MCF 10A (cell line): ENCODE results near the gene MEIS3. TPM values are rescaled to one million over a fixed set of nuclear protein-coding genes. Genes with fewer than 3 reads are reported as not detected.

Experiments
- BruUV-seq: library from RNA; stranded (reverse); fragments of 400-500 nt; replicated peaks from 2 replicates; lab custom pipeline; 2021; lab: Mats Ljungman, UMichigan
- CTCF ChIA-PET: fragments of 300-600 bp; sonication (Branson Sonifier 250); formaldehyde crosslinking; extraction: SDS; loops from one replicate; lab custom pipeline; 2021; ENCODE audit warnings: antibody characterized with exemption, inconsistent platforms; lab: Yijun Ruan, JAX
- POLR2A ChIA-PET: fragments of 300-600, 350-650 bp; sonication (Branson Sonifier 250); formaldehyde crosslinking; extraction: SDS; loops from one replicate; lab custom pipeline; 2020; ENCODE audit warnings: antibody characterized with exemption, inconsistent platforms; lab: Yijun Ruan, JAX
- DNase-seq: peaks from one replicate; pipeline ENCODE4 v3.0.0-alpha.2; 2018; ENCODE audit not compliant: unreplicated experiment
- H3K27ac Mint-ChIP-seq: one replicate; pipeline ENCODE4 v1.8.0; 2022; ENCODE audit warnings: mild to moderate bottlenecking, low read depth, mixed read lengths; ENCODE audit not compliant: unreplicated experiment
- H3K27me3 Mint-ChIP-seq: one replicate; pipeline ENCODE4 v1.8.0; 2022; ENCODE audit warnings: mixed read lengths; ENCODE audit not compliant: insufficient read depth, unreplicated experiment
- H3K36me3 Mint-ChIP-seq: one replicate; pipeline ENCODE4 v1.8.0; 2022; ENCODE audit warnings: mild to moderate bottlenecking, moderate library complexity, mixed read lengths; ENCODE audit not compliant: insufficient read depth, unreplicated experiment
- H3K4me1 Mint-ChIP-seq: one replicate; pipeline ENCODE4 v1.8.0; 2022; ENCODE audit warnings: mixed read lengths; ENCODE audit not compliant: insufficient read depth, unreplicated experiment
- H3K4me3 Mint-ChIP-seq: one replicate; pipeline ENCODE4 v1.8.0; 2022; ENCODE audit warnings: mild to moderate bottlenecking, moderate library complexity, mixed read lengths; ENCODE audit not compliant: unreplicated experiment
- H3K9me3 Mint-ChIP-seq: one replicate; pipeline ENCODE4 v1.8.0; 2022; ENCODE audit warnings: mixed read lengths; ENCODE audit not compliant: unreplicated experiment
- intact Hi-C: fragments of 100-400 bp; cut with micrococcal nuclease; formaldehyde crosslinking; loops from 2 replicates; pipeline ENCODE4 v1.14.1; 2022
- total RNA-seq: library from RNA; stranded (reverse); gene quantifications from 2 replicates; pipeline ENCODE4 v1.2.3, GENCODE V29; 2022
- TF ChIP-seq, protein P1 (sequence below): fragments of 200-600 bp; IDR thresholded peaks from one replicate; pipeline ENCODE4 v1.8.0; 2022; ENCODE audit warnings: antibody characterized with exemption, mild to moderate bottlenecking; ENCODE audit not compliant: unreplicated experiment

MEIS3 gene
- total RNA-seq, 1 experiment from 2014 or later, result 6.6 TPM

DNA sequence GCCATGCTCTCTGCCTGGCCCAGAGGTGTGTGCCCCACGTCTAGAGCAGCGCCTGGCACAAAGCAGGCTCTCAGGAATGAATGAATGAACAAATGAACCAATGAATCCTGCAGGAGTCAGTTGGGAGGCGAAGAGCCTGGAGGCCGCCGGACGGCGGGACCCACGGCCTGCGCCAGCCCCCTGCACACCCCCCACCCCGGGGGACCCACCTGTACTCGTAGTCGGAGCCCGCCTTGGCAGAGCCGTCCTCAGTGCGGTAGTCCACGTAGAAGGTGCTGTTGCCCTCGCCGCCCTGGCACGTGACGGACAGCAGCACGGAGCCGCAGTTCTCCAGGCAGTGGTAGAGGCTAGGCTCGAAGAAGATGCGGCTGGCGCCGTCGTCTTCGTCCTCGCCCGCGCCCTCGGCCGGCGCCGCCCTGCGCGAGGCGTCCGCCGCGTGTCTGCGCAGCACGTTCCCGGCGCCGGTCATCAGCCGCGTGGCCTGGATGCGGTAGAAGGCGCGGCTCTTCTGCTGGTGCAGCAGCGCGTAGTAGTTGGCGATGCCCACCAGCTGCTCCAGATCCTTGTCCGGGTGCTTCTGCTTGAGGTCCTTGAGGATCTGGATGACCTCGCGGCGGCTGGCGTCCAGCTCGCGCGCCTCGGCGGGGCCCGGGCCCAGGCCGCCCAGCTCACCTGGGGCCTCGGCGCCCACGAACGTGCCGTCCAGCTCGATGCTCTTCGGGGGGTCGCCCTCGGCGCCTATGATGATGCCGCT is 37.6 kb upstream of the MEIS3 start:
- H3K9me3 Mint-ChIP-seq, result peaks cover 14% of the 10 kb centered on the region
- CTCF ChIA-PET, result no interaction called here

GRCh38 chr19:47450478-47450877 is 31.2 kb upstream of the MEIS3 start:
- Mint-ChIP-seq H3K4me1 (peaks cover 4% of the 10 kb centered on the region), H3K27me3 (peaks cover 63% of the 10 kb centered on the region), H3K4me3 (no peak overlapping the region), H3K36me3 (no peaks in the 10 kb centered on the region), H3K9me3 (peaks cover 9% of the 10 kb centered on the region), H3K27ac (no peak overlapping the region)
- TF ChIP-seq, protein P1, sequence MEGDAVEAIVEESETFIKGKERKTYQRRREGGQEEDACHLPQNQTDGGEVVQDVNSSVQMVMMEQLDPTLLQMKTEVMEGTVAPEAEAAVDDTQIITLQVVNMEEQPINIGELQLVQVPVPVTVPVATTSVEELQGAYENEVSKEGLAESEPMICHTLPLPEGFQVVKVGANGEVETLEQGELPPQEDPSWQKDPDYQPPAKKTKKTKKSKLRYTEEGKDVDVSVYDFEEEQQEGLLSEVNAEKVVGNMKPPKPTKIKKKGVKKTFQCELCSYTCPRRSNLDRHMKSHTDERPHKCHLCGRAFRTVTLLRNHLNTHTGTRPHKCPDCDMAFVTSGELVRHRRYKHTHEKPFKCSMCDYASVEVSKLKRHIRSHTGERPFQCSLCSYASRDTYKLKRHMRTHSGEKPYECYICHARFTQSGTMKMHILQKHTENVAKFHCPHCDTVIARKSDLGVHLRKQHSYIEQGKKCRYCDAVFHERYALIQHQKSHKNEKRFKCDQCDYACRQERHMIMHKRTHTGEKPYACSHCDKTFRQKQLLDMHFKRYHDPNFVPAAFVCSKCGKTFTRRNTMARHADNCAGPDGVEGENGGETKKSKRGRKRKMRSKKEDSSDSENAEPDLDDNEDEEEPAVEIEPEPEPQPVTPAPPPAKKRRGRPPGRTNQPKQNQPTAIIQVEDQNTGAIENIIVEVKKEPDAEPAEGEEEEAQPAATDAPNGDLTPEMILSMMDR, result no peak
- intact Hi-C loops, result no loop called here
- ChIA-PET CTCF (interaction anchor here (0.6 to 1.3 kb wide), 4 partner anchors 14 to 154 kb away, joined by 3 to 6 read pairs (median 4); partner anchors contain the start of gene KPTN), POLR2A (interaction anchor here (0.6 to 0.7 kb wide), 2 partner anchors 33 to 1401 kb away, joined by 3 read pairs; no protein-coding TSS in a partner anchor)
- no peak for DNase-seq
- no TSS peak for BruUV-seq

More for the DNA sequence above, 37.6 kb upstream of the MEIS3 start:
- Mint-ChIP-seq H3K36me3 (no peaks in the 10 kb centered on the region), H3K4me1 (no peaks in the 10 kb centered on the region), H3K27me3 (peaks cover 17% of the 10 kb centered on the region), H3K27ac (no peak overlapping the region), H3K4me3 (no peak overlapping the region)
- POLR2A ChIA-PET, result no interaction called here
- intact Hi-C loops, result no loop called here
- no TSS peak for BruUV-seq
- no peak for DNase-seq
- TF ChIP-seq, protein P1, result no peak

DNA sequence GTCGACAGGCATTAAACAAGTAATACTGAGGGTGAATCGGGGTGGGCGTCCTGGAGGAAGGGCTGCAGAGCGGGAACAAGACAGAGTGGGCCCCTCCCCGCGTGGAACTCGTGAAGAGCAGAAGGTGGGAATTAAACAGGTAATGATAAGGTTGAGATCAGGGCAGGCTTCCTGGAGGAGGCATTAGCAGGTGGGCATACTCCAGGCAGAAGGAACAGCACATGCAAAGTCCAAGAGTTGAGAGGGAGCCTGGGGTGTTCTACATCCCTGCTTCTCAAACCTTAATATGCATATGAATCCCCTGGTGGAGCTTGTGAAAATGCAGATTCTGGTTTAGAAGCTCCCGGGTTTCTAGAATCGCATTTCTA is 29.0 kb upstream of the MEIS3 start:
- H3K4me1 Mint-ChIP-seq, result peaks cover 10% of the 10 kb centered on the region
- H3K27ac Mint-ChIP-seq, result no peak overlapping the region
- no peak for DNase-seq
- H3K9me3 Mint-ChIP-seq, result peaks cover 5% of the 10 kb centered on the region
- no TSS peak for BruUV-seq
- POLR2A ChIA-PET, result no interaction called here
- H3K27me3 Mint-ChIP-seq, result peaks cover 72% of the 10 kb centered on the region
- TF ChIP-seq, protein P1, result no peak
- no peak overlapping the region for H3K4me3 Mint-ChIP-seq
- CTCF ChIA-PET, result interaction anchor here (1.0 kb wide), 1 partner anchor 12 kb away, joined by 5 read pairs; no protein-coding TSS in a partner anchor
- intact Hi-C loops, result no loop called here
- H3K36me3 Mint-ChIP-seq, result no peaks in the 10 kb centered on the region

DNA sequence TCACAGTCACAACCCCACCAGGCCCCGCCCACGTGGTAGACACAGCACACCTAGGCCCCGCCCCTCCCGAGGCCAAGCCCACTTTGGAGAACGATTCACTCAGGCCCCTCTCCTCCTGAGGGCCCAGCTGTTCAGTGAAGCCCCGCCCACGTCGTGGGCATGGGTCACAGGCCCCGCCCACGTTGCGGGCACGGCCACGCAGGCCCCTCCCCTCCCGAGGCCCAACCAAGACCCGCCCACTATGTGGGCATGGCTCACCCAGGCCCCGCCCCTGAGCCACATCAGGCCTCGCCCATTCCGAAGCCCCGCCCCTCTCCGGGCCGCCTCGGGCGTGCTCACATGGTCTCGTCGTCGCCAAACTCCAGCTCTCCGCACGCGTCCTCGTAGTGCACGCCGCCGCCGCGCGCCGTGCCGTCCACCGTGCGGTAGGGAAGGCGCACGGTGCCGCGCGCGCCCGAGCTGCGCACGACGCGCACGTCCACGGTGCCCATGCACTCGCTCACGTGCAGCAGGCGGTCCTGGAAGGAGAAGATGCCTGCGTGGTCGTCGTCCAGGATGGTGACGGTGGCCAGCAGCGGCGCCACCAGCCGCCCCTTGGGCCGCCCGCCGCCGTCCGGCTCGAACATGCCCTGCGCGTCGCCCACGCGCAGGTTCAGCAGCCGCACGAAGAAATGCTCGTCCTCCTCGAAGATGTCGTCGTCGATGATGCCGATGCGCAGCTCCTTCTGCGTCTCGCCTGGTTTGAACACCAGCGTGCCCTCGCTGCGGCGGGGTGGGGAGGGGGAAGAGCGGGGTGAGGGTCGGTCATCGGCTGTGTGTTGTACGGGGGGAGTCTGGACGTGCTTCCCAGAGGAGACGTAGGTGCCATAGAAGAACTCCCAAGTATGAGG is 28.4 kb upstream of the MEIS3 start:
- Mint-ChIP-seq H3K27ac (no peak overlapping the region), H3K36me3 (no peaks in the 10 kb centered on the region), H3K4me1 (peaks cover 10% of the 10 kb centered on the region), H3K27me3 (peaks cover 78% of the 10 kb centered on the region), H3K9me3 (peaks cover 5% of the 10 kb centered on the region), H3K4me3 (no peak overlapping the region)
- DNase-seq, result no peak
- BruUV-seq, result no TSS peak
- TF ChIP-seq, protein P1, result no peak
- CTCF ChIA-PET, result interaction anchor here (0.6 kb wide), 1 partner anchor 62 kb away, joined by 3 read pairs; no protein-coding TSS in a partner anchor
- POLR2A ChIA-PET, result no interaction called here
- intact Hi-C loops, result no loop called here
